Immature natural killer cell (primary cell): ENCODE data around the gene RSAD2. TPM values are rescaled to one million over a fixed set of nuclear protein-coding genes. Genes with fewer than 3 reads are reported as not detected.
A peak's percentile ranks its signal among the peaks of the same experiment; 100 is the strongest.
"Not testable (repeated sequence)": the region's sequence is repeated elsewhere in the genome, so short reads cannot be mapped to it uniquely, and the experiment has no call there.

ENCODE experiments used
- DNase-seq, 3 donors: peaks; one replicate each; pipeline ENCODE4 v3.0.0; 2022; ENCODE audit warnings: mixed read lengths in 1 of 3
- H3K27ac Mint-ChIP-seq, 6 donors: one replicate each; pipeline ENCODE4 v1.8.0; 2020; ENCODE audit warnings: mixed read lengths in 6 of 6, mild to moderate bottlenecking in 5 of 6, inconsistent platforms in 4 of 6, moderate library complexity in 3 of 6
- H3K27me3 Mint-ChIP-seq, 3 donors: one replicate each; pipeline ENCODE4 v1.8.0; 2020 to 2021; ENCODE audit warnings: low read depth in 3 of 3, mild to moderate bottlenecking in 3 of 3, mixed read lengths in 3 of 3, moderate library complexity in 3 of 3, inconsistent platforms in 1 of 3
- H3K36me3 Mint-ChIP-seq, 3 donors: one replicate each; pipeline ENCODE4 v1.8.0; 2020; ENCODE audit warnings: mixed read lengths in 3 of 3, inconsistent platforms in 2 of 3, mild to moderate bottlenecking in 2 of 3
- H3K4me1 Mint-ChIP-seq, 2 donors: one replicate each; pipeline ENCODE4 v1.8.0; 2020; ENCODE audit warnings: inconsistent platforms in 2 of 2, mild to moderate bottlenecking in 2 of 2, mixed read lengths in 2 of 2, moderate library complexity in 1 of 2
- H3K4me3 Mint-ChIP-seq, 5 donors: one replicate each; pipeline ENCODE4 v1.8.0; 2020; ENCODE audit warnings: mild to moderate bottlenecking in 5 of 5, mixed read lengths in 5 of 5, inconsistent platforms in 3 of 5, moderate library complexity in 3 of 5
- H3K9me3 Mint-ChIP-seq, 6 donors: one replicate each; pipeline ENCODE4 v1.8.0; 2020; ENCODE audit warnings: mild to moderate bottlenecking in 6 of 6, mixed read lengths in 6 of 6, inconsistent platforms in 4 of 6, moderate library complexity in 3 of 6
- polyA plus RNA-seq, 3 donors: library from polyadenylated mRNA; unstranded; fragments of 300-500 nt; fragmentation: Illumina TruSeq; gene quantifications; one replicate each; pipeline ENCODE4 v1.2.3, GENCODE V29; 2021

RSAD2 gene
- polyA plus RNA-seq, 3 donors from 2014 or later, result 1.2 to 16.5 (median 5.8) TPM

GRCh38 chr2:6927753-6928152 lies 50.2 kb downstream of the RSAD2 start:
- H3K4me3 Mint-ChIP-seq, result no peak overlapping the region
- H3K36me3 Mint-ChIP-seq, result peaks cover 0 to 17% (median 8%) of the 10 kb centered on the region in 3 donors
- no peaks in the 10 kb centered on the region for H3K9me3 Mint-ChIP-seq
- no peak for DNase-seq
- peaks cover 68 to 86% of the 10 kb centered on the region in 2 donors for H3K4me1 Mint-ChIP-seq
- peak overlapping the region in 1 of 6 donors; percentile 38 for H3K27ac Mint-ChIP-seq
- no peaks in the 10 kb centered on the region for H3K27me3 Mint-ChIP-seq

- H3K36me3 Mint-ChIP-seq, result peaks cover 0 to 14% (median 8%) of the 10 kb centered on the region in 3 donors
- no peak overlapping the region for H3K4me3 Mint-ChIP-seq
- no peak for DNase-seq
- no peaks in the 10 kb centered on the region for H3K9me3 Mint-ChIP-seq
- H3K27ac Mint-ChIP-seq, result peak overlapping the region in 3 of 6 donors; percentile 24 to 51 (median 38)
- no peaks in the 10 kb centered on the region for H3K27me3 Mint-ChIP-seq
- peaks cover 66 to 86% of the 10 kb centered on the region in 2 donors for H3K4me1 Mint-ChIP-seq
Observed at GRCh38 chr2:6928452-6928851, 50.9 kb downstream of the RSAD2 start.

GRCh38 chr2:6929196-6929819 lies 51.7 kb downstream of the RSAD2 start:
- no peaks in the 10 kb centered on the region for H3K27me3 Mint-ChIP-seq
- H3K4me1 Mint-ChIP-seq, result peaks cover 63 to 86% of the 10 kb centered on the region in 2 donors
- H3K4me3 Mint-ChIP-seq, result peak overlapping the region in 1 of 5 donors; percentile 34
- H3K9me3 Mint-ChIP-seq, result no peaks in the 10 kb centered on the region
- H3K27ac Mint-ChIP-seq, result peak overlapping the region in 2 of 6 donors; percentile 3 to 36
- no peak for DNase-seq
- peaks cover 0 to 11% (median 5%) of the 10 kb centered on the region in 3 donors for H3K36me3 Mint-ChIP-seq

- DNase-seq, result no peak
- Mint-ChIP-seq H3K27me3 (no peaks in the 10 kb centered on the region), H3K36me3 (peaks cover 0 to 16% (median 8%) of the 10 kb centered on the region in 3 donors), H3K9me3 (no peaks in the 10 kb centered on the region), H3K4me3 (no peak overlapping the region), H3K4me1 (peaks cover 64 to 89% of the 10 kb centered on the region in 2 donors), H3K27ac (no peak overlapping the region)
Observed at GRCh38 chr2:6930923-6931647, 53.5 kb downstream of the RSAD2 start.

GRCh38 chr2:6931753-6932152 lies 54.2 kb downstream of the RSAD2 start:
- no peak overlapping the region for H3K4me3 Mint-ChIP-seq
- H3K9me3 Mint-ChIP-seq, result no peaks in the 10 kb centered on the region
- no peak for DNase-seq
- H3K27ac Mint-ChIP-seq, result no peak overlapping the region
- no peaks in the 10 kb centered on the region for H3K27me3 Mint-ChIP-seq
- H3K4me1 Mint-ChIP-seq, result peaks cover 63 to 86% of the 10 kb centered on the region in 2 donors
- peaks cover 0 to 16% (median 8%) of the 10 kb centered on the region in 3 donors for H3K36me3 Mint-ChIP-seq

- Mint-ChIP-seq H3K4me1 (peaks cover 59 to 82% of the 10 kb centered on the region in 2 donors), H3K36me3 (peaks cover 0 to 16% (median 8%) of the 10 kb centered on the region in 3 donors), H3K4me3 (no peak overlapping the region), H3K27ac (no peak overlapping the region), H3K27me3 (no peaks in the 10 kb centered on the region), H3K9me3 (no peaks in the 10 kb centered on the region)
- DNase-seq, result no peak
Observed at GRCh38 chr2:6932206-6932605, 54.6 kb downstream of the RSAD2 start.

- Mint-ChIP-seq H3K4me3 (no peak overlapping the region), H3K4me1 (peaks cover 62 to 82% of the 10 kb centered on the region in 2 donors), H3K27me3 (no peaks in the 10 kb centered on the region), H3K27ac (peak overlapping the region in 2 of 6 donors; percentile 2 to 46), H3K9me3 (no peaks in the 10 kb centered on the region), H3K36me3 (peaks cover 0 to 16% (median 8%) of the 10 kb centered on the region in 3 donors)
- DNase-seq, result no peak
Observed at GRCh38 chr2:6932828-6933227, 55.3 kb downstream of the RSAD2 start.

- Mint-ChIP-seq H3K4me3 (peak overlapping the region in 1 of 5 donors; percentile 21), H3K36me3 (peaks cover 0 to 11% (median 8%) of the 10 kb centered on the region in 3 donors), H3K4me1 (peaks cover 57 to 77% of the 10 kb centered on the region in 2 donors), H3K27ac (peak overlapping the region in 1 of 6 donors; percentile 31), H3K27me3 (no peaks in the 10 kb centered on the region), H3K9me3 (no peaks in the 10 kb centered on the region)
- no peak for DNase-seq
Observed at GRCh38 chr2:6933911-6934310, 56.3 kb downstream of the RSAD2 start.

GRCh38 chr2:6934345-6934744 lies 56.8 kb downstream of the RSAD2 start:
- peaks cover 0 to 11% (median 8%) of the 10 kb centered on the region in 3 donors for H3K36me3 Mint-ChIP-seq
- peaks cover 55 to 77% of the 10 kb centered on the region in 2 donors for H3K4me1 Mint-ChIP-seq
- no peaks in the 10 kb centered on the region for H3K9me3 Mint-ChIP-seq
- H3K4me3 Mint-ChIP-seq, result no peak overlapping the region
- H3K27me3 Mint-ChIP-seq, result no peaks in the 10 kb centered on the region
- no peak overlapping the region for H3K27ac Mint-ChIP-seq
- DNase-seq, result no peak

- Mint-ChIP-seq H3K4me3 (peak overlapping the region in 1 of 5 donors; percentile 1), H3K27ac (peak overlapping the region in 1 of 6 donors; percentile 4), H3K9me3 (no peaks in the 10 kb centered on the region), H3K36me3 (peaks cover 0 to 11% (median 8%) of the 10 kb centered on the region in 3 donors), H3K4me1 (peaks cover 48 to 71% of the 10 kb centered on the region in 2 donors), H3K27me3 (no peaks in the 10 kb centered on the region)
- DNase-seq, result no peak
Observed at GRCh38 chr2:6934758-6935651, 57.4 kb downstream of the RSAD2 start.

GRCh38 chr2:6935652-6936020 lies 58.1 kb downstream of the RSAD2 start:
- H3K4me1 Mint-ChIP-seq, result peaks cover 48 to 70% of the 10 kb centered on the region in 2 donors
- H3K27me3 Mint-ChIP-seq, result not testable (repeated sequence)
- peak overlapping the region in 1 of 5 donors; percentile 11 for H3K4me3 Mint-ChIP-seq

GRCh38 chr2:6937157-6937556 lies 59.6 kb downstream of the RSAD2 start:
- DNase-seq, result no peak
- H3K27me3 Mint-ChIP-seq, result no peaks in the 10 kb centered on the region
- no peaks in the 10 kb centered on the region for H3K9me3 Mint-ChIP-seq
- peaks cover 10 to 19% (median 15%) of the 10 kb centered on the region in 3 donors for H3K36me3 Mint-ChIP-seq
- no peak overlapping the region for H3K27ac Mint-ChIP-seq
- peaks cover 38 to 58% of the 10 kb centered on the region in 2 donors for H3K4me1 Mint-ChIP-seq
- H3K4me3 Mint-ChIP-seq, result no peak overlapping the region

More at GRCh38 chr2:6935652-6936020, 58.1 kb downstream of the RSAD2 start:
- DNase-seq, H3K27ac Mint-ChIP-seq, H3K9me3 Mint-ChIP-seq: not testable (repeated sequence)
- H3K36me3 Mint-ChIP-seq, result peaks cover 0 to 11% (median 8%) of the 10 kb centered on the region in 3 donors

GRCh38 chr2:6937582-6937981 lies 60.0 kb downstream of the RSAD2 start:
- peaks cover 36 to 55% of the 10 kb centered on the region in 2 donors for H3K4me1 Mint-ChIP-seq
- no peaks in the 10 kb centered on the region for H3K9me3 Mint-ChIP-seq
- DNase-seq, result no peak
- no peaks in the 10 kb centered on the region for H3K27me3 Mint-ChIP-seq
- H3K4me3 Mint-ChIP-seq, result no peak overlapping the region
- H3K36me3 Mint-ChIP-seq, result peaks cover 13 to 20% (median 19%) of the 10 kb centered on the region in 3 donors
- no peak overlapping the region for H3K27ac Mint-ChIP-seq
